ENCODE measurements around the gene ADAMTSL2. TPM values are rescaled to one million over a fixed set of nuclear protein-coding genes. Genes with fewer than 3 reads are reported as not detected.

The ADAMTSL2 gene
- polyA plus RNA-seq, 3 donors = 1.4 to 2.5 (median 1.9) TPM

- no peak for DNase-seq (ENCODE audit: extremely low read depth in 1 of 11, low read depth in 9 of 11, low spot score in 4 of 11)
Measured at GRCh38 chr9:133578524-133579441, 44.3 kb downstream of the ADAMTSL2 start.

- DNase-seq (ENCODE audit: extremely low read depth in 1 of 11, low read depth in 9 of 11, low spot score in 4 of 11) = no peak
Measured at GRCh38 chr9:133579601-133580418, 45.3 kb downstream of the ADAMTSL2 start.

- DNase-seq (ENCODE audit: extremely low read depth in 1 of 11, low read depth in 9 of 11, low spot score in 4 of 11) = no peak
Measured at GRCh38 chr9:133580419-133580738, 45.9 kb downstream of the ADAMTSL2 start.

- no peak for DNase-seq (ENCODE audit: extremely low read depth in 1 of 11, low read depth in 9 of 11, low spot score in 4 of 11)
Measured at GRCh38 chr9:133581011-133581410, 46.5 kb downstream of the ADAMTSL2 start.

- no peak for DNase-seq (ENCODE audit: extremely low read depth in 1 of 11, low read depth in 9 of 11, low spot score in 4 of 11)
Measured at GRCh38 chr9:133581513-133582343, 47.2 kb downstream of the ADAMTSL2 start.

- no peak for DNase-seq (ENCODE audit: extremely low read depth in 1 of 11, low read depth in 9 of 11, low spot score in 4 of 11)
Measured at GRCh38 chr9:133582501-133583045, 48.1 kb downstream of the ADAMTSL2 start.

- no peak for DNase-seq (ENCODE audit: extremely low read depth in 1 of 11, low read depth in 9 of 11, low spot score in 4 of 11)
Measured at GRCh38 chr9:133583111-133583510, 48.6 kb downstream of the ADAMTSL2 start.

GRCh38 chr9:133583586-133583985, 49.1 kb downstream of the ADAMTSL2 start:
- no peak for DNase-seq (ENCODE audit: extremely low read depth in 1 of 11, low read depth in 9 of 11, low spot score in 4 of 11)

GRCh38 chr9:133584167-133584558, 49.7 kb downstream of the ADAMTSL2 start:
- DNase-seq (ENCODE audit: extremely low read depth in 1 of 11, low read depth in 9 of 11, low spot score in 4 of 11) = no peak

GRCh38 chr9:133584559-133585476, 50.3 kb downstream of the ADAMTSL2 start:
- no peak for DNase-seq (ENCODE audit: extremely low read depth in 1 of 11, low read depth in 9 of 11, low spot score in 4 of 11)

- no peak for DNase-seq (ENCODE audit: extremely low read depth in 1 of 11, low read depth in 9 of 11, low spot score in 4 of 11)
Measured at GRCh38 chr9:133585481-133586351, 51.2 kb downstream of the ADAMTSL2 start.

- DNase-seq (ENCODE audit: extremely low read depth in 1 of 11, low read depth in 9 of 11, low spot score in 4 of 11) = no peak
Measured at GRCh38 chr9:133587051-133587450, 52.5 kb downstream of the ADAMTSL2 start.

- DNase-seq (ENCODE audit: extremely low read depth in 1 of 11, low read depth in 9 of 11, low spot score in 4 of 11) = no peak
Measured at GRCh38 chr9:133587466-133587865, 53.0 kb downstream of the ADAMTSL2 start.

GRCh38 chr9:133589454-133590227, 55.1 kb downstream of the ADAMTSL2 start:
- DNase-seq (ENCODE audit: extremely low read depth in 1 of 11, low read depth in 9 of 11, low spot score in 4 of 11) = no peak

- DNase-seq (ENCODE audit: extremely low read depth in 1 of 11, low read depth in 9 of 11, low spot score in 4 of 11) = no peak
Measured at GRCh38 chr9:133590231-133590855, 55.8 kb downstream of the ADAMTSL2 start.

Data from renal cortex interstitium (tissue), 11 donors.